Stimulated activated CD4-positive, alpha-beta T cell treated with anti-CD3 and anti-CD28 coated beads, Interleukin-4, amount 100 ng/mL, for 4 hours (primary cell): ENCODE results near the gene MTMR3.
A peak's percentile ranks its signal among the peaks of the same experiment; 100 is the strongest.
"Not testable (repeated sequence)": the region's sequence is repeated elsewhere in the genome, so short reads cannot be mapped to it uniquely, and the experiment has no call there.

Source experiments
- DNase-seq, 2 experiments: peaks; one replicate each; pipeline ENCODE4 v3.0.0-alpha.2; 2020

Gene MTMR3

DNA sequence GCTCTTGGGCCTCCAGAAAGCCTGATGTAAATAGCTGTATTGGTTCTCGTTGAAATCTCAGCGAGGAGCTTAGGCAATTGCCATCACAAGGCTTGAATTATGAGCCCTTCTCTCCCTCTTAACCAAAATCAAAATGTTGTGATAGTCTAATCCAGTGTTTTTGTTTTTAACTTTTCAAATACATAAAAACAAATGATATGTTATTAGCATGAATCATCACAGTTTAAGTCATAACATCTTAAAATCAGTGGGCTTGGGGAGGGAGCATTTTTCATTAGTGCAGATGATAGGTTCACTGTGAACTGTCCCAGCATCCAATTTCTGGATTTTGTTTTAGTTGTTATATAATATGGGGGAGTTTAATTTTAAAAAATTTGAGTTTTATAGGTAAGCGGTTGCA is 148.4 kb downstream of the MTMR3 start:
- no peak for DNase-seq

DNA sequence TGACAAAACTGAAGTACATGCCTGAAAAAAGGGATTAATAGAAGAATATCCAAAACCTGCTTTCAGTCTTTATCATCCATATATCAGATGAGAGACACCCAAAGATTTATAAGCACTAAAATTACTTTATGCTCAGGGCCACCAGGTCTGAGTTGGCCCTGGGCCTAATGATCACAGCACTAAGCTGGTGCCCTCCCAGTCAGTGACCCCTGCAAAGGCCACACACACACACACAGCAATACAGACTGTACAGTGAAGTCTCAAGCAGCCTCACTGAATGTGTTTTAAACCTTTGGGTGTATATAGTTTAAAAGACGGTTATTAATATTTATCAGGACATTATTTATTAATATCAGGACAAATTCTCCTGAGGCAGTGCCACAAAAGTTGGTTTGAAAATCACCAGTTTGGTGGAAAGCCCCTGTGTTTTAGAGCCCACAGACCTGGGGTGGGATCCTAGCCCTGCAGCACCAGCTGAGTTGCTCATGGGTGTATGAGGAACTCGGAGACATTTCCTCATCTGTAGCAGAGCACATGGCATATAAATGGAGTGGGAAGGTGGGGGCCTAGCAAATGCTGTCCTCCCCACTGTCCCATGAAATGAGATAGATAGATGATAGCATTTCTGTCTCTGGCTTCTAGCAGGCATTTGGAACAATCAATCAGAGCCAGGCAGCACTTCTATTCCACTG is 148.9 kb downstream of the MTMR3 start:
- DNase-seq, result no peak

DNA sequence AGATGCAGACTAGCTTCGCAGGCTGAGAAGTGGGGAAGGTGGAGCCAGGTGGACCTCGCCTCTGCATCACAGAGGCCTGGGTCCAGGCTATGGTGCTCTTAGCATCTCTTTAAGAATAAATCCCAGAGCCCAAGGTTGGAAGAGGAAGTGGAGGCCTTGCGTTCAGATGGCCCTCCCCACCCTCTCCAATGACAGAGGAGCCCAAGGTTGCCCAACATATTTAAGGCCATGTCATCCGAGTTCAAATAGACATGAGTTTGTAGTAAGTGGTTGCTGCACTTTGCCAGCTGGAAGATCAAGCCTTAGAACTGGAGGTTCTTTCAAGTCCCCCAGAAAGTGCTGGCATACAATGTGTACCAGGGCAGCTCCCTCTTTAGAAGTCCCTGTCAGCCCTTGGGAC is 150.2 kb downstream of the MTMR3 start:
- DNase-seq, result no peak

DNA sequence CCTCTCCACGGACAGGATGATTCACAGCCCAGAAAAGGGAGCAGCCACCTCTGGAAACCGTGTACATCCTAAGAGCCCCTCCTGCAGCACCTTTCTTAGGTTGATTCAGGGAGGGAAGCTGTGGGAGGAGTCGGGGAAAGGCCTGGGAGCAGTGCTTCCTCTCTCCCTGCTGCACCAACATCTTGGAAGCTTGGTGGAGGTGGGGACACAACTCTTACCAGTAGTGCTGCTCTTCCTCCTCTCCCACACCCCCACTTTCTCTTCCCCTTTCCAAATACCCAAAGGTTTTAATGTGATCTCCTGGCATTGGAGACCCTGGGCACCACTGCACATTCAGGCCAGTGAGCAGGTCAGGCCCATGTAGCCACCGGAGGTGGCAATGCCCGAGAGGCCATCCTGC is 150.9 kb downstream of the MTMR3 start:
- DNase-seq, result no peak

DNA sequence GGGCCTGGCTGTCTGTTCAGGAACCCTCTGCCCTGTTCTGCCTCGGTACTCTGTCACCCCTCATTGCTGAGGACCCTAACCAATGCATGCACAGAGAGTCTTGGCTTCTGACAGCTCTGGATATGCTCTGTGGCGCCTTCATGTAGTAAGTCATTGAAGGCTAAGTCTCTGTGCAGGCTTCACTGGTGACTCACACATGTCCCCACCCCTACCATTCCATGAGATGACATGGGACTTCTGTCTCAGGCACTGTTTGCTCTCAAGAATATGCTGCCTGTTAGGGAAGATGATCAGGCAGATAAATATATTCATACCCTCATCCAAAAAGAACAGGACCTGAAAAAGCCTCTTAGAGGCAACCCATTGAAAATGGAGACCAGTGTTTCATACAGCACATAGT is 153.7 kb downstream of the MTMR3 start:
- DNase-seq, result no peak

DNA sequence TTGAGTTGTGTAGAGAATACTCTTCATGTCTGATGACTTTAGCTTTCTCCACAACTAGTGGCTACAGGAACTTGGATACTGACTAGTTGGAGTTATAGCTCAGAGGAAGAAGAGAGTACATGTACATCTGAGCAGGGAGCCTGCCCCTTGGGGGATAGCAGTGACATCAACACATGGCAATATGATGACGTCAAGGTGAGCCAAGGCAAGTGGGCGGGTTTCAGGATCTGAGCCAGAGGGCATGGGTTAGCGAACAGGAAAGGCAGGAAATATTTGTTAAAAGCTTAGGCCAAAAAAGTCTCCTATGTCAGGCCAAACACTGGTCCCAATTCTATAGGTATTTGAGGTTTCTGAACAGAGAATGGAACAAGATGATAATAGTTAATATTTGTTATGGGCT is 155.2 kb downstream of the MTMR3 start:
- no peak for DNase-seq

DNA sequence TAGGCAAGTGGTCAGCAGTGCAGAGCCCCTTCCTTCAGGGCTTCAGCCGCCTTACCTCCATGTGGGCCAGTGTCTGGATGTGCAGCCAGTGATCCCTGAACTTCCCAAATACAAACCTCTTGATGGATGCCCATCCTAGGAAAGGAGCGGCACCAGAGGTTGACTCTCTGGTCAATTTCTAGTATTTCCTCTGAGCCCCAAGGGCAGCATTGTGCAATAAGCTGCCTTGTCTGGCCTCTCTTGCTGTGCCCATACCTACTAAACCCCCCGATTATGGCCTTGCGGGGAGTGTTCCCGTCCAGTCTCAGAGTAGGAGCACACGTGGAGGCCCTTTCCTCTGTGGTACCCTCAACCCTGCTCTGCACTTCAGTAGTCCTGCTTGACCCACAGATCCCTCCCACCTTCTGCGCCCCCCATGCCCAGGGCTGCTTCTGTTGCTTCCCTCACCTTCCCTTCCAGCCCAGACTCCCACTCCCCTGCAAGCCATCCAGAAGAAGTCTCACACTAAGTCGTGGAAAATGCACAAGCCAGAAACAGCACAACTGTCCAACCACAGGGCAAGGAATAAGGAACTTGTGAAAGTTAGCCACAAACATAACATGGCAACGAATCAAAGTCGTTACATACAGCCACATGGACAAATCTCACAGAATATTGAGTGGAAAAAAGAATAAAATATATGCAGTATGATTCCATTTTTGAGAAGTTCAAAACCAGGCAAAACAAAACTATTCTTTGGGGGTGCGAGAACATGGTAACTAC is 157.7 kb downstream of the MTMR3 start:
- DNase-seq, result no peak

DNA sequence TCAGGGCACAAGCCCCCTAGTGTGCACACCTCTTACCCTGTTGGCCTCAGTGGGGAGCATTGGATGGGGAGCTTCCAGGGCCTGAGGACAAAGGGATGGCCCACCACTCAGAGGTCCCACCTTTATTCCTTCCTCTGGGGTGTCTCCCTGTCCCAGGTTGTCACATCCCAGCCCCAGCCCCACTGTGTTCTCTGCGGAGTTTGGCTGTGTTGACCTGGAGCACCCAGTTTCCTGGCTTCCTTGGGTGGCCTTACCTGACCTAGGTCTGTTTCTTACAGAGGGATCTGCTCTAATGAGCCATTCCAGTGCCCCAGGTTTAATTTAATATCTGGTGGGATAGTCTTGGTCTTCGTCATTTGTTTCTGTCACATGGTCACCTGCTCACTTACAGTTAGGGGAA is 158.5 kb downstream of the MTMR3 start:
- DNase-seq, result no peak

DNA sequence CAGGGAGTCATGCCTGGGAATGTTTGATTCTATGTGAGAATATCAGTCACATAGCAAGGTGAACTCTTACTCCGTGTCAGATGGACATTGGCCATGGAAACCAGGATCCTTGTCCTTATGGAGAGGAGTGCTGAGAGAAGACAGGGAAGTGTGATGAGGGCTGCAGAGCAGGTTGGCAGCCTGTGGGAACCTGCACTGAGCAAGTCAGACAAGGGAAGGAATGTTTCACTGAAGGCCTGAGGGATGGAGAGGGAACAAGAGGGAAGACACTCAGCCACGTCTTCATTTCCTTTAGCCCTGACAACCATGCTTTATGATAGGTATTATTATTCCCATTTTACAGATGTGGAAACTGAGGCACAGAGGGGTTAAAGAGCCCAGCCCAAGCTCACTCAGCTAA is 158.9 kb downstream of the MTMR3 start:
- DNase-seq, result no peak

DNA sequence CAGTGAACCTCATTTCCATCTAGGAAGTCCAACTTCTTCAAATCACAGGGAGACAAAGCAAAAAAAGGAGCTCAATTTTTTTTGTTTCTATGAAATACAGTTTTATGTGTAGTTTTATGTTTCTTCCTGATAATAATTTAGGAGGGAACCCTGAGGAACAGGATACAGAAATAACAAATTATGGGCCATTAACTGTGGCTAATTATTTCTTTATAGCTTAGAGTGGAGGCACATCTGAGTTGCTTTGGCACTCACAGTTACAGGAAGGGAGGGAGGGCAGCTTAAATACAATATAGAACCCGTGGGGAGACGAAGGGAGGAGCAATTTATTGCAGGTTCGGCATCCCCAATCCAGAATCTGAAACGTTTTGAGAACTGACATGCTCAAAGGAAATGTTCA is 160.2 kb downstream of the MTMR3 start:
- DNase-seq, result no peak

DNA sequence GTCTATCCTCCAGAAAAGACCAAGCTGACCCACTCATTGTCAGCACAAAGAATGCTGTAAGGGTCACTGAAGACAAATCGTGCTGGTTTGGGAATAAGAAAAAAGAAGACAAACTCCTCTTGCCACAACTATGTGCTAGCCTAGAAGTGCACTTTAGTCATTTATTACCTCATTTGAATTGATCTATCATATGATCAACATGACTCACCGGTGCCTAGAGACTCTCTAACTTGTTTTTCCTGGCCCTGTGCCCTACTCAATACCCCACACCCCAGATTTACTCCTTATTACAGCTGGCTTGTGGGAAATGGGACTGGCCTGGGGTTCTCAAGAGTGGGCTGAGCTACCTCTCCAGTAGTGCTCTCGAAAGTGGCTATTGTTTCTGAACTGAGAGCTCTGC is 161.4 kb downstream of the MTMR3 start:
- DNase-seq, result no peak

DNA sequence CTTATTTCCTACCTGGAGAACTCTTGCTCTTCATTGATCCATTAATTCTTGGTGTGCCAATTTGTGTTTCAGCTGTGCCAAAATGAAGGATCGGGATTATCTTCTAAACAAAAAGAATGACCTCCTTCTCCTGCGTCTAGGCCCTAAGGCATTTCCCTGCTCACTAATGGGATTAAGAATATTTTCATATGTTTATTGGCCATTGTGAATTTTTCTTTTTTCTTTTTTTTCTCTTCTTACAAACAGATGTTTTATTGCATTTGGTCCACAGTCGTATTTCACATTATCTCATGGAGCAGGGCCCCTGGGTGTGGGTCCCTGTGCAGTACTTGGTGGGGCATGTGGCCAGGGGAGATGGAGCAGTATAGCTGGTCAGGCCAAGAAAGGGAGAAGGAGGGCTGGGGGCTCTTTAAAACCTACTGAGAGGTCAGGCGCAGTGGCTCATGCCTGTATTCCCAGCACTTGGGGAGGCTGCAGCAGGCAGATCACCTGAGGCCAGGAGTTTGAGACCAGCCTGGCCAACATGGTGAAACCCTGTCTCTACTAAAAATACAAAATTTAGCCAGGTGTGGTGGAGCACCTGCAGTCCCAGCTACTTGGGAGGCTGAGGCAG is 162.0 kb downstream of the MTMR3 start:
- no peak for DNase-seq

DNA sequence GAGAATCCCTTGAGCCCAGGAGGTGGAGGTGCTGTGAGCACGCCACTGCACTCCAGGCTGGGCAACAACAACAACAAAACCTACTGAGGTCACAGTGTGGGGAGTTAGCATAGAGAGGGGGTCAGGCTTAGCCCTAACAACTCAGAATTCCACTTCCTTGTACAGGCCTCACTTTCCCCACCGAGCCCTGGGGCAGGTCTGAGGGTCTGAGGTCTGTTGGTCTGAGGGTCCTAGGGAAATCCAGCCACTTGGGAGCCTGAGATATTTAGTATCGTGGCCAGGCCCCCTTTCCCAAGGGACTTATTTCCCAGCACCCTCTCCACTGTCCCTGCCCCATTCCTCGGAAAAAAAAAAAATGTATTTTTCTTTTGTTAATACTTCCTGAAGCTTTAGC is 162.5 kb downstream of the MTMR3 start:
- DNase-seq, result no peak

DNA sequence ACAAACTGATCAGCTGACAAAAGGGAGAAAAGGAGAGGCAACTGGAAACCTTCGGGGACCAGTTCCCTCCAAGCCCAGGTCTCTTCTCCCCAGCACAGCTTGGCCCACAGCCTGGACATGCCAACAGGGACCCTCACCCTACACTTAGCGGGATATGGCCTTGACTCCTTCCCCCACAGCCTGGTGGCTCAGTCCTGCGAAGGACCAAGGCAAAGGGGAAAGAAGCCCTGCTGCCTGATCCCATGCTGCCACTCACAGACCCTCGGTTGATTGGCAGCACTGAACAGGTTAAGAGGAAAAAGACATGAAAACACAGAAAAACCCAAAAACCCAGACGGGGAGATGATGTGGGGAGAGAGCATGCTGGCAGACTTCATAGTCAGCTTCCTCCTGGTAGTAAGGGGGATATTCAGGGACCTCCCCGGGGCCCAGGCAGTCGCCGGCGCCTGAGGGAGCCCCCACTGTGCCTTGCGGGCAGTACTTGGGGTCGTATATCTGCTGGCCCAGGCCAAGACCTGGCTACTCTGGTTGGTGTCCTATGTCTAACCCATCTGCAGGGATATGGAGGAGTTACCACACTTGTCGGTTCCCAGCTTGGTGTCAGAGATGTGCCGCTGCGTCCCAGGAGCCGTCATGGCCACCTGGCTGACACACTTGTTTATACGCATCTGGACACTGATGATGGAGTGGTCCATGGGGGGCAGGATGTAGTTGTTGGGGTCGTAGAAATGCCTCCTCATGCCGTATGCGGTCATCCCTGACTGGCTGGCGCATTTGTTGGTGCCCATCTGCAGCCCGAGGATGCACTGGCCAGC is 163.1 kb downstream of the MTMR3 start:
- DNase-seq, result no peak

DNA sequence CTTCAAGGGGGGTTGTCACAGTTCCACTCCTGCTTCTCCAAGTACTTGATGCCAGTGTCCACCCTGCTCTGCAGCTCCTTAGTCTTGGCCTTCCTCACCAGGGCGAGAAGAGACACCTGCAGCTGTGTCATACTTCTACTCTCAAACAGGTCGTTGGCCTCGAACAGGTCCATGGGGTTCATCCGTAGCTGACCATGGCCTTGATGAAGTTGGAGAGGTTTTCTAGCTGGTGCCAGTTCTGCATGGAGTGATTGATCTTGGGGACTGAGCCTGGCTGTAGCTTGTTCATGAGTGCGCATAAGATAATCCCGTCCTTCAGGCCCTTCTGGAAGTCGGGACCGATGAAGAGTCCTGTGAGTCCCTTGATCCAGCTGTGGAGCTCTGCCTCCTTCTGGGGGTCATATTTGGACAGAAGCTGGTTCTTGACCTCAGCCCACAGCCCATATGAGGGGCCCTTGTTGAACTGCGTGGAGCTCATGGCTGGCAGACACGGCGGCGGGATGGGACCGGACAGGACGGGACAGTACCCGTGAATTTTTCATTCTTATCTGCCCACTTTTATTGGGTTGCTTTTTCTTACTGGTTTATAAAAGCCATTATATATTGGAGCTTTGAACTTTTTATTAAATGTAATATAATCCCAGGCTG is 163.9 kb downstream of the MTMR3 start:
- no peak for DNase-seq

DNA sequence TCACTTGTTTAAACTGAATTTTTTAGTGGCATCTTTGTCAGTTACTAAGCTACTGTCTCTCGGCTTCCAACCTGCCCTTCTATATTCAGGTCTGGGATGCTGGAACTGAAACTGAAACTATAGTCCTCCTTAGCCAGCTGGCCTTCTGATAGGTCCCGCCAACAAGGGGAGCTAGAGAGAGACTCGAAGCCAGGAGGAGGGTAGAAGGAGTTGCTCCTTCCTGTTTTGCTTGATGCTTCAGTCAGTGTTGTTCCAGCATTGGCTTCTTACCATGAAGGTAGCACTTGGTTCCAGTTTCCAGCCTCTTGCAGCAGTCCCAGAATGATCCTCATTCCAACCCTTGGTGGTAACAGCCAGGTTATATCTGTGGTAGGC is 164.4 kb downstream of the MTMR3 start:
- peak in 1 of 2 experiments; percentile 18 for DNase-seq

DNA sequence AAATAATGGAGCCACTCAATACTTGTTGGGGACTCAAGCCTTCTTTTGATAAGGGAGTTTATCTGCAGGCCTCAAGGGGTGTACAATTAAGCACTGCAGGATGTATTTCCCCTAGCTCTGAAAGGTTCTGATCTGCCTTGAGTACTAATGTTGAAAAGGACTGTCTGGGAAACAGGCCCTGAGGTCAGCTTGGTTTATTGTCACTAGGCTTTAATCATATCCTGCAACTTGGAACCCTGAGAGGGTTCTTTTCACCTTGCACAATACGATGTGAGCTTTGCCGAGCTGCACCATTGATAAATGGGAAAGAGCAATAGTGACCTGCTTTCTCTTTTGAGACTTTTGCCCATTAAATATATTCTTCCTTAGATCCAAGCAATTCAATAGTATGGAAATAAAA is 165.7 kb downstream of the MTMR3 start:
- DNase-seq, result no peak

DNA sequence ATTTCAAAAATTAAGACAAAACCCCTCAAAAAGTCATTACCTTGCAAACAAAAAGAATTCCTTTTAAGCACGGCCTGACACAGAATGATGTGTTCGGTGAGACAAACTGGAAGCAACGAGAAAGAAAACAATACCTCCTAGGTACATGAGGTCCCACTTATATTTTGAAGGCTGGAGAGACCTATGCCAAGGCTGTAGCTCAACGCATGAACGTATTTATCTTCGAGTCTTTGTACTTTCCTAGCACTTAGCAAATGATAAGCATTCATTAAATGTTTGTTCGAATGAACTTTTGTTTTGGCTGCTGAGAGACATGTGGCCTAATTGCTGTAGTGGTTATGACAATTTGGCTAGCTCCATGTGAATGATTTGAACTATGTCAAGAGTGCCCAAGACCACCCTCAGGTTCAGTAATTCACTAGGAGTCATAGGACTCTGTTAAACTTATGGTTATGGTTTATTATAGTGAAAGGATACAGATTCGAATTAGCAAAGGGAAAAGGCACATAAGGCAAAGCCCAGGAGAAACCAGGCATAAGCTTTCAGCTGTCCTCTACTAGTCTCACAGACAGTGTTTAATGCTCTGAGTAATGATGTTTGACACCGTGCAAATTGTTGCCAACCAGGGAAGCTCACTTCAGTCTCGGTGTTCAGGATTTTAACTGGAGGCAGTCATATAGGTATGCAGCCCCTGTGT is 171.2 kb downstream of the MTMR3 start:
- DNase-seq, result no peak

DNA sequence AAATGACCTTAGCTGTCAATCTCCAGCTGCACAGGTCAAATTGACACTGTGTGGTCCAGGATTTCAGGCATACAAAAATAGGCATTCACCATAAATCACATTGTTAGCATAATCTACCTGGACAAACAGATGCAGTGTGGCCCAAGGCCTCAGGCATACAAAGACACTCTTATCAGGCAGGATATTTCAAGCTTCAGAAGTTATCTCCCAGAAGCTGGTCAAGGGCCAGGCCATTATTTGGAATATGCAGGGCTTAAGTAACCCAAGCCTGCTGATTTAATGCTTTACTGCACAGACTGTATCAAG is 171.7 kb downstream of the MTMR3 start:
- no peak for DNase-seq

DNA sequence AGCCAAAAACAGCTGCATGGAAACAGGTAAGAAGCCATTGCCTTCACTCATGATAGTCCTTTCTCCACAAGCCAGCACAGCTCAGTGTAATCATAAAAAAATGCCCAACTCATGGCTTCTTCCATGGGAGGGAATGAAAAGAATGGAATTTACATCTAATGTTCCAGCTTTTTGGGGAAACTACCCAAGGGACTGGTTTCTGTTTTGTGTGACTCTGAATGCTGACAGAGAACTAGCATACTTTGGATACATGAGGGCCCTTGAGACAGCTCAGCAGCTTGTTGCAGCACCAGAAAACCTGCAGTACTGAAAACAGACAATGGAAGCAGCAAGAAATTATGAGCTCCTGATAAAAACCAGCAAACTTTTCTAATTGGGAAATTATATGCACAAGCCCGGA is 173.0 kb downstream of the MTMR3 start:
- no peak for DNase-seq

DNA sequence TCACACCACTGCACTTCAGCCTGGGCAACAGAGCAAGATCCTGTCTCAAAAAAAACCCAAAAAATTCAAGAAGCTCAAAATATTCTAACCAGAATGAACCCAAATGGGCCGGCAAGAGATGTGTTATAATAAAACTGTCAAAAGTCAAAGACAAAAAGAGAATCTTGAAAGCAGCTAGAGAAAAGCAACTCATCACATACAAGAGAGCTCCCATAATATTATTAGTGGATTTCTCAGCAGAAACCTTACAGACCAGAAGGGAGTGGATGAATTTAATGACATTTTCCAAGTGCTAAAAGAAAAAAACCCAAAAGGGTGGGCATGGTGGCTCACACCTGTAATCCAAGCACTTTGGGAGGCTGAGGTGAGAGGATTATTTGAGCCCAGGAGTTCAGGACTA is 174.4 kb downstream of the MTMR3 start:
- DNase-seq, result no peak

DNA sequence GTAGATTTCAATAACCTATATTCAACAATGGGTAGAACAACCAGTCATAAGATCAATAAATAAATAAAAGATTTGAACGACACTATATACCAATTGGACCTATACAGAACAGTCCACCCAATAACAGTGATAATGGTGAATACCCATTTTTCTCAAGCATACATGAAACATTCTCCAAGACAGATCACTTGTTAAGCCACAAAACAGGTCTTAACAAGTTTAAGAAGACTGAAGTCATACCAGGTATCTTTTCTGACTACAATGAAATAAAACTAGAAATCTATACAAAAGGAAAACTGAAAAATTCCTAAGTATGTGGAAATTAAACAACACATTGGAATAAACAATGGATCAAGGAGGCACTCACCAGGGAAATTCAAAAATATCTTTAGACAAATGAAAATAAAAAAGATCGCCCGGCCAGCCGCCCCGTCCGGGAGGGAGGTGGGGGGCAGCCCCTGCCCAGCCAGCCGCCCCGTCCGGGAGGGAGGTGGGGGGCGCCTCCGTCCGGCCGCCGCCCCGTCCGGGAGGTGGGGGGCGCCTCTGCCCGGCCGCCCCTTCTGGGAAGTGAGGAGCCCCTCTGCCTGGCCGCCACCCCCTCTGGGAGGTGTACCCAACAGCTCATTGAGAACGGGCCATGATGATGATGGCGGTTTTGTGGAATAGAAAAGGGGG is 176.5 kb downstream of the MTMR3 start:
- DNase-seq, result not testable (repeated sequence)
